Spleen (tissue), 11 donors: ENCODE data around the gene AHDC1. TPM values are rescaled to one million over a fixed set of nuclear protein-coding genes. Genes with fewer than 3 reads are reported as not detected.

ENCODE experiments used
- DNase-seq: peaks from one replicate; pipeline ENCODE4 v3.0.0-alpha.2; 2020
- H3K27ac ChIP-seq, 8 donors: fragments of 200-600 bp; sonication (generic) in 7 of 8; 1 replicate in 4 of 8; 2 replicates in 4 of 8; pipeline versions ENCODE4 v1.5.0 to v1.8.0; 2016 to 2021; ENCODE audit warnings: inconsistent platforms in 4 of 8, mild to moderate bottlenecking in 4 of 8, moderate library complexity in 1 of 8
- H3K27me3 ChIP-seq, 7 donors: fragments of 200-600 bp; sonication (generic) in 6 of 7; replicated peaks in 1 of 7; 1 replicate in 4 of 7; 2 replicates in 3 of 7; pipeline versions ENCODE4 v1.5.0 to v1.8.0; 2016 to 2021; ENCODE audit warnings: inconsistent platforms in 3 of 7, mild to moderate bottlenecking in 1 of 7
- H3K36me3 ChIP-seq, 6 donors: fragments of 200-600 bp; sonication (generic) in 5 of 6; 1 replicate in 4 of 6; 2 replicates in 2 of 6; pipeline versions ENCODE4 v1.5.0 to v1.8.0; 2016 to 2021; ENCODE audit warnings: inconsistent platforms in 2 of 6
- H3K4me1 ChIP-seq, 6 donors: fragments of 200-600 bp; sonication (generic) in 5 of 6; 1 replicate in 3 of 6; 2 replicates in 3 of 6; pipeline versions ENCODE4 v1.5.0 to v1.8.0; 2016 to 2021; ENCODE audit warnings: inconsistent platforms in 3 of 6
- H3K4me3 ChIP-seq, 8 donors: fragments of 200-600 bp; sonication (generic) in 7 of 8; 1 replicate in 4 of 8; 2 replicates in 4 of 8; pipeline versions ENCODE4 v1.5.0 to v1.8.0; 2016 to 2021; ENCODE audit warnings: inconsistent platforms in 4 of 8, mild to moderate bottlenecking in 4 of 8, moderate library complexity in 2 of 8
- H3K9me3 ChIP-seq, 8 donors: fragments of 200-600 bp; sonication (generic) in 7 of 8; 1 replicate in 4 of 8; 2 replicates in 4 of 8; pipeline versions ENCODE4 v1.5.0 to v1.8.0; 2016 to 2021; ENCODE audit warnings: inconsistent platforms in 4 of 8
- POLR2A ChIP-seq, 3 donors: fragments of 450-650 bp; IDR thresholded peaks; one replicate each; pipeline ENCODE4 v1.5.1; 2017; ENCODE audit warnings: antibody characterized with exemption in 3 of 3, mild to moderate bottlenecking in 1 of 3
- POLR2AphosphoS5 ChIP-seq, 3 donors: sonication (generic); formaldehyde crosslinking; IDR thresholded peaks; one replicate each; pipeline ENCODE4 v1.5.1; 2017; ENCODE audit warnings: antibody characterized with exemption in 3 of 3
- WGBS, 5 donors: extraction: QIAGEN DNeasy Blood & Tissue Kit in 3 of 5; methylation state at CpG; one replicate each; pipeline versions ENCODE4 v1.1.5 to v1.1.7; 2013 to 2018; 5-methylcytosine and 5-hydroxymethylcytosine counted together
- intact Hi-C: fragments of 100-400 bp; cut with DNase I; formaldehyde crosslinking; loops from one replicate; pipeline ENCODE4 v1.15.0; 2023; ENCODE audit warnings: low total_unique reads
- polyA plus RNA-seq, 3 donors: library from polyadenylated mRNA; stranded (reverse); fragments of 200-250 nt; gene quantifications; one replicate each; pipeline ENCODE4 v1.2.1, GENCODE V29; 2013
- total RNA-seq, 7 donors: library from RNA; depleted of rRNA in 3 of 7; stranded (reverse); fragments of >200 nt in 3 of 7; fragmentation: NEBNext Ultra II Directional in 4 of 7; extraction: Animal tissue kit (Norgen Biotek cat#: 25700) in 4 of 7; gene quantifications; one replicate each; pipeline versions ENCODE4 v1.1.0 to v1.2.1, GENCODE V29; 2016 to 2021
- TF ChIP-seq, protein P1 (sequence below), 11 experiments: fragments of 200-600 bp in 7 of 11; fragments of 450-650 bp in 4 of 11; sonication (generic) in 4 of 11; IDR thresholded peaks in 8 of 11; conservative IDR thresholded peaks in 3 of 11; 1 replicate in 7 of 11; 2 replicates in 4 of 11; pipeline versions ENCODE4 v1.4.0 to v1.8.0; 2016 to 2021; ENCODE audit warnings: antibody characterized with exemption in 11 of 11, inconsistent platforms in 4 of 11, mild to moderate bottlenecking in 1 of 11
- donor health status: healthy with polysubstance abuse.
- donor health status: DM: no; HTN: no; CAD: no; lungs with moderate emphysema.
- donor health status: DM: no; HTN: no; CAD: no.
- donor health status: Bipolar disorder and iron deficiency.
- donor health status: healthy.
- donor health status: DM: no; HTN: no; CAD: no.
- donor health status: DM: yes; HTN: yes; CAD: no.

AHDC1 gene
- total and polyA plus RNA-seq, 10 donors, result 3.2 to 104 (median 42.7) TPM

- Histone ChIP-seq H3K36me3 (peaks cover 0 to 1% (median 0%) of the 10 kb centered on the region in 6 donors), H3K4me3 (no peak overlapping the region), H3K4me1 (peaks cover 38 to 94% (median 77%) of the 10 kb centered on the region in 6 donors), H3K27me3 (peaks cover 0 to 13% (median 0%) of the 10 kb centered on the region in 7 donors), H3K9me3 (no peaks in the 10 kb centered on the region), H3K27ac (peak overlapping the region in 7 of 8 donors; percentile 29 to 93 (median 49))
- intact Hi-C loops, result loop anchor here (2.0 to 10.0 kb wide), 4 partner anchors 111 to 307 kb away; partner anchors contain the start of gene WASF2
- WGBS, 5 donors, result 8 to 12% (median 10%) methylated on average over 11 of the region's 11 CpGs
- no peak for DNase-seq
- TF ChIP-seq, protein P1, sequence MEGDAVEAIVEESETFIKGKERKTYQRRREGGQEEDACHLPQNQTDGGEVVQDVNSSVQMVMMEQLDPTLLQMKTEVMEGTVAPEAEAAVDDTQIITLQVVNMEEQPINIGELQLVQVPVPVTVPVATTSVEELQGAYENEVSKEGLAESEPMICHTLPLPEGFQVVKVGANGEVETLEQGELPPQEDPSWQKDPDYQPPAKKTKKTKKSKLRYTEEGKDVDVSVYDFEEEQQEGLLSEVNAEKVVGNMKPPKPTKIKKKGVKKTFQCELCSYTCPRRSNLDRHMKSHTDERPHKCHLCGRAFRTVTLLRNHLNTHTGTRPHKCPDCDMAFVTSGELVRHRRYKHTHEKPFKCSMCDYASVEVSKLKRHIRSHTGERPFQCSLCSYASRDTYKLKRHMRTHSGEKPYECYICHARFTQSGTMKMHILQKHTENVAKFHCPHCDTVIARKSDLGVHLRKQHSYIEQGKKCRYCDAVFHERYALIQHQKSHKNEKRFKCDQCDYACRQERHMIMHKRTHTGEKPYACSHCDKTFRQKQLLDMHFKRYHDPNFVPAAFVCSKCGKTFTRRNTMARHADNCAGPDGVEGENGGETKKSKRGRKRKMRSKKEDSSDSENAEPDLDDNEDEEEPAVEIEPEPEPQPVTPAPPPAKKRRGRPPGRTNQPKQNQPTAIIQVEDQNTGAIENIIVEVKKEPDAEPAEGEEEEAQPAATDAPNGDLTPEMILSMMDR (IDR thresholded peaks at IDR 0.05 in 8 of 11, conservative IDR thresholded peaks at IDR 0.05 in 3 of 11), result peak; percentile 72 to 91 (median 86)
- no peak for TF ChIP-seq POLR2A (IDR thresholded peaks at IDR 0.05)
- TF ChIP-seq POLR2AphosphoS5 (IDR thresholded peaks at IDR 0.05), result peak in 1 of 3 donors; percentile 50
Observed at GRCh38 chr1:27605796-27606707, 2.1 kb upstream of the AHDC1 start.

DNA sequence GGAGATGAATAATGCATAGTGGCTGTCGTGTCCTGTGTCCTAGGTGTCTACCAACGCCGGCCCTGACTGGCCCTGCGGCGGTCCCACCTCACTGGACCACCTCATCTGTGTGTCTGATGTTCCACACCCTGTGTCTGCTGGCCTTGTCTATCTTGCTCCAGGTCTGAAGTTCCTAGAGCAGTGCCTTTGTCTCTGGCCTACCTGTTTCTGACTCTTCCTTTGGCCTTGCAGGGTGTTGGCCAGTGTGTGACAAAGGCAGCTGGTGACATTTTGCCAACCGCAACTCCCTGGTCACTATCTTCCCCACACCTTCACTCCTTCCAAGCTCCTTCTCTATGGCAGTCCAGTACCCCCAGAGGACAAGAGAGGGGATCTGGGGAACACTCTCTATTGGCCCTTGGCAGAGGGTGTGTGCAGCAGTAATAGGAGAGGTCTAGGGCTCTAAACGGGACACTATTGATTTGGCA lies 1.4 kb upstream of the AHDC1 start:
- TF ChIP-seq POLR2AphosphoS5 (IDR thresholded peaks at IDR 0.05), result no peak
- intact Hi-C loops, result loop anchor here (5.0 to 10.0 kb wide), 3 partner anchors 111 to 203 kb away; partner anchors contain the start of gene WASF2
- Histone ChIP-seq H3K4me3 (no peak overlapping the region), H3K27me3 (peaks cover 0 to 13% (median 0%) of the 10 kb centered on the region in 7 donors), H3K4me1 (peaks cover 42 to 94% (median 80%) of the 10 kb centered on the region in 6 donors), H3K27ac (peak overlapping the region in 3 of 8 donors; percentile 91 to 96 (median 93)), H3K9me3 (no peaks in the 10 kb centered on the region), H3K36me3 (no peaks in the 10 kb centered on the region)
- 78 to 91% (median 86%) methylated on average over 7 of the region's 7 CpGs for WGBS, 5 donors
- no peak for DNase-seq

GRCh38 chr1:27604579-27605299 lies 795 bp upstream of the AHDC1 start:
- H3K27ac ChIP-seq, result peak overlapping the region in 6 of 8 donors; percentile 80 to 96 (median 90)
- TF ChIP-seq POLR2A (IDR thresholded peaks at IDR 0.05) (no peak), POLR2AphosphoS5 (IDR thresholded peaks at IDR 0.05) (no peak)
- TF ChIP-seq, protein P1 (IDR thresholded peaks at IDR 0.05 in 8 of 11, conservative IDR thresholded peaks at IDR 0.05 in 3 of 11), result no peak
- no peaks in the 10 kb centered on the region for H3K36me3 ChIP-seq
- no peak for DNase-seq
- no peaks in the 10 kb centered on the region for H3K9me3 ChIP-seq
- intact Hi-C loops, result loop anchor here (5.0 to 10.0 kb wide), 3 partner anchors 110 to 202 kb away; partner anchors contain the start of gene WASF2
- peak overlapping the region; percentile 65 to 98 (median 81) for H3K4me3 ChIP-seq
- H3K27me3 ChIP-seq, result peaks cover 0 to 13% (median 0%) of the 10 kb centered on the region in 7 donors
- WGBS, 5 donors, result 28 to 48% (median 35%) methylated on average over 20 to 21 of the region's 21 CpGs
- H3K4me1 ChIP-seq, result peaks cover 42 to 94% (median 80%) of the 10 kb centered on the region in 6 donors

DNA sequence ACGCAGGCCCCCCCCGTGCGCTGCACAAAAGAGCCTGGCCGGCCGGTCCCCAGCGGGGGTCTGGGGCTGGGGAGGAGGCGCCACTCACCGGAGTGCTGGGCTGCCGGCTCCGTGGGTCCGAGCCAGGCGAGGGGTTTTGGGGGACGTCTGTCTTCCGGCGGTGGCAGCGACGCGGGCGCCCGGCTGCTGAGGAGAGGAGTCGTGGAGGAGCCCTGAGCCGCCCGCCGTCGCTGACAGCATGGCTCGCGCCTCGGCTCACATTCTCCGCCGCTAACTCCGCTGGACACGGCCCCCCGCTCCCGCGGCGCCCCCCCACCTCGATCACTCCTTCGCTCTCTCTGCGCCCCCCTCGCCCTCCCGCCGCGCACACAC lies 649 bp downstream of the AHDC1 start:
- Histone ChIP-seq H3K36me3 (no peaks in the 10 kb centered on the region), H3K27ac (peak overlapping the region; percentile 72 to 96 (median 88)), H3K9me3 (no peaks in the 10 kb centered on the region), H3K4me1 (peaks cover 48 to 94% (median 82%) of the 10 kb centered on the region in 6 donors), H3K27me3 (peaks cover 0 to 13% (median 0%) of the 10 kb centered on the region in 7 donors), H3K4me3 (peak overlapping the region; percentile 65 to 98 (median 81))
- 0 to 1% (median 1%) methylated on average over 14 to 43 of the region's 43 CpGs for WGBS, 5 donors
- intact Hi-C loops, result loop anchor here (10.0 kb wide), 1 partner anchor 108 kb away; the partner anchor contains the start of gene WASF2
- DNase-seq, result peak; percentile 91
- no peak for TF ChIP-seq POLR2AphosphoS5 (IDR thresholded peaks at IDR 0.05)
